GM18868 (cell line): ENCODE results near the gene RFT1.

ENCODE experiments used
- ATAC-seq: cut with Tn5 transposase; IDR thresholded peaks from one replicate; pipeline ENCODE4 v1.9.1; 2021; ENCODE audit warnings: mild to moderate bottlenecking, moderate library complexity; ENCODE audit not compliant: unreplicated experiment

The RFT1 gene

GRCh38 chr3:53130179-53131061 is at the start of gene RFT1:
Gene RFT1, minus strand, starts transcription at chr3:53130435. Its CDS starts 35 bp downstream, at chr3:53130400.
- peak; percentile 79 for ATAC-seq

GRCh38 chr3:53179580-53179979 is 49.3 kb upstream of the RFT1 start:
- ATAC-seq, result no peak

GRCh38 chr3:53178246-53178645 is 48.0 kb upstream of the RFT1 start:
- no peak for ATAC-seq

- no peak for ATAC-seq
Measured at GRCh38 chr3:53175613-53176540, 45.6 kb upstream of the RFT1 start.

DNA sequence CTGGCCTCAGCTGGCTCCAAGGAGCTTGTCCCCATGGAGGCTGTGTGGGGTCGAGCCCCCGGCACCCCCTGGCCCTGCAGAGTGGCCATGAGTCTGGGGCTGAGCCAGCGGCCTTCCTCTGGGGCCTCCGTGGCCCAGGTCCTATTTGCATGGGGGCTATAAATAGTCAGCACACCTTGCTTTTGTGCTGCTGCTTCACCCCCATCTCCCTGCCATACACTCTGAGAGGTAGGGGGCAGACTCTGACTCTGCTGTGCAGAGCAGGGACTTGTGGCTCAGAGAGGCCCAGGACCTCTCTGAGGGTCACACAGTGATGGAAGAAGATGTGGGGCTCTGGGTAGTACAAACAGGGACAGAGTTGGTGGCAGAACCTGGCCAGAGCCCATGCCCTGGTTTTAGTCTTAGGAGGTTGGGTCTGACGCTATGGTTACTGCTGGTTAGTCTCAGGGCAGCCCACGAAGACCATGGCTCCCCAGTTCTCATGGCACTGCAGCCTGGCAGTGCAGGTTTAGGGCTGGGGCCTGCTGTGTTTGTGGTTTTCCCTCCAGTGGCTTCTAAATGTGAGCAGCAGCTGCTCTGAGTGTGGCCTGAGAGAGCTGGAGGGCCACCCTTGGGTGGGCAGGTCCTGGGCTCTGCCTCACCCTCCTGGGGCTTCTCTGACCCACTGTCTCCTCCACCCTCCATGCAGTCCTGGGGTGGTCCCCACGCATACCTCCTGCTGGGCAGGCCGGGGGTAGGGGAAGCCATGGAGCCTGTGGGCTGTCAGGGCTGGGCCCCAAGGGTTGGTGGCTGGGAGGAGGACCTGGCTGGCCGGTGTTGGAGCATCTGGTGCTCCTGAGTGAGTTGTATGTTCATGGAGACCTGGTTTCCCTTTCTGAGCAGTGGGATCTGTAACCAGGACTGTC is 44.4 kb upstream of the RFT1 start:
- peak; percentile 43 for ATAC-seq

DNA sequence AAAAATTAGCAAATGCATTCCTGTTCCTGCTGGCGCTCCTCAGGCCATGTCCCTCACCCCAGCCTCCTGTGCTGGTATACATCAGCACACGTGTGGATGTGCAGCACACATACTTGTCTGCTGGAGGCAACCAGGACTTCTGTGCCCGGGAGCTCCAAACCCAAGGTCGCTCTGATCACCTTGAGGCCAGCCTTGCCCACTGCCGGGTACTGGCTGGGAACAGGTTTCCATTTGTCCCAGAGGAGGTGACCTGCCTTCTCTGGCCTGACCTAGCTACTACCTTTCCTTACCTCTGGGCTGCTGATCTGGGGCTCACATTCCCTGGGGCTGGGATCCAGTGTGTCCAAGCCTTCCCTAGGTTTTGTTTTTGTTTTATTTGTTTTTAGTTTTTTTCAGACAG is 42.9 kb upstream of the RFT1 start:
- no peak for ATAC-seq

- ATAC-seq, result no peak
Measured at GRCh38 chr3:53171827-53172505, 41.7 kb upstream of the RFT1 start.

- ATAC-seq, result no peak
Measured at GRCh38 chr3:53171064-53171418, 40.8 kb upstream of the RFT1 start.

GRCh38 chr3:53170325-53171063 is 40.3 kb upstream of the RFT1 start:
- peak; percentile 49 for ATAC-seq

GRCh38 chr3:53169832-53170324 is 39.6 kb upstream of the RFT1 start:
- ATAC-seq, result no peak

GRCh38 chr3:53169045-53169831 is 39.0 kb upstream of the RFT1 start:
- no peak for ATAC-seq

DNA sequence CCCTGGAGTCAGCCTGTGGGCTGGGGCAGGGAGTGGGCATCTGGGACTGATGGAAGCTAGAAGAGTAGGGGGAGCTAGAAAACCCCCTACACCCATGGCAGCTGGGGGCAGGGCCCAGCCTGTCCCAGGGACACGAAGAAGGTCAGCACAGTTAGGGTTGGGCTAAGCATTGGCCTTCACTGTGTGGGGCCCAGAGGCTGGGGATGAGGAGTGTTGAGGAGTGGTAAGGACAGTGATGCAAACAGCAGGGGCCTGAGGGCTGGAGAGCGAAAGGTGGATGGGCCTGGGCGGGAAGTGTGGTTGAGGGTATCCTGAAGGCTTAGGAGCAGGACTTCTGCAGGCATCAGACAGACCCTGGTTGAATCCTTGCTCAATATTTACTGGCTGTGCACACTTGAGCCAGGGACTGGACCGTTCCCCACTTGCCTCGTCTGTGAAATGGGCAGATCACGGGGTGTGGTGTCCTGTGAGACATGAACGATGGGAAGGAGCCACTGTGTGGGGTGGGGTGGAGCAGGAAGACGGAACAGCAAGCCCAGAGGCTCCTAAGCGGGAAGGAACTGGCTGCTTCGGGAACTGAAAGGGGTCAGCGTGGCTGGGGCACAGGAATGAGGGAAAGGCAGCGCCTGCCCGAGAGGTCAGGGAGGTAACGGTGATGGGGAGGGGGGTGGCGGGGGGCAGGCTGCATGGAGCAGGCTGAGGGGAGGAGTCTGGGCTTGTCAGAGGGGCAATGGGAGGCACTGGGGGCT is 38.1 kb upstream of the RFT1 start:
- ATAC-seq, result no peak

DNA sequence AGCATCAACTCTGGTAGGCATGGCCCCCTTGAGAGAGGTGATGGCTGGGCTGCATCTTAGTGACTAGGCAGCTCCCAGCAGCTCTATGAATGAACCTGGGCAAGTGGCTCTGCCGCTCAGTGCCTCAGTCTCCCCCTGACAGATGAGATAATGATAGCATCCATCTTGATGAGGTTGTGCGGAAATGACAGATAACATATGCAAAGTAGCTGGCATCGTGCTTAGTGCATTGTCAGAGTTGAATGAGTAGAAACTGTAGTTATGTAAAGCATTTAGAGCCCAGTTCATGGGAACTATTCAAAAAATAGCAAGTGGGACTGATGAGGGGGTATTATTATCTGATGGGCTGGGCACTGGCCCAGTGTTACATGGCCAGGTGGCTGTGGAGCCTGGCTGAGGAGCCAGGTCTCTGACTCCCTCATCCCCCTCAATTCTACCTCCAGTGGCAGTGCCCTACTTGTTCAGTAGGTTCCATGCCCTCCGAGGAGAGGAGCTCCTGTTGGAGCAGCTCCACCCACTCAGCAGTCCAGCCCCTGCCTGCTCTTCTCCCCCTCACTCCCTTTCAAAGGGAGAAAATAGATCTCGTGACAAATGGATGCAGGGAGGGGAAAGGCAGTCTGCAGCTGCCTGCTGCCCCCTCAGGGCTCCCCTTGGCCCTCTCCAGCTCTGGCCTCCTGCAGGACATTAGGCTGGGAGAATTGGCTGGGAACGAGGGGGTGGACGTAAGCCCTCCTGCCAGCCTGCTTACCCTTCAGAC is 37.4 kb upstream of the RFT1 start:
- no peak for ATAC-seq

- ATAC-seq, result no peak
Measured at GRCh38 chr3:53166781-53167291, 36.6 kb upstream of the RFT1 start.

DNA sequence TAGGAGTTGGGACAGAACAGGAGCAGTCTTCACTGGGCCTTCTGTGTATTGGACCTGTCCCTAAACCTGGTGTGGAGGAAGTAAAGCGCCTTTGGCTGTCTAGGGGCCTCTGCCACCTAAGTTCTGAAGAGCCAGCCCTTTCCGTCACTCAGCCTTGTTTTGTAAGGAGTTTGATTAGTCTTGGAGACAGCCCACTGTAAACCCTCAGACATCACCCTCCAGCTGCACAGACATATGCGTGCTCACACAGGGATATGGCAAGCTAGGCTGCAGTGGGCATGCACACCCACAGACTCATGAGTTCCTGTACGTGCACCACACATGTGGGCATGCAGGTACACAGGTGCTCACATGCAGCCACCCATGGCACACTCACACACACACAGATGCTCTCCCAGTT is 36.0 kb upstream of the RFT1 start:
- no peak for ATAC-seq

DNA sequence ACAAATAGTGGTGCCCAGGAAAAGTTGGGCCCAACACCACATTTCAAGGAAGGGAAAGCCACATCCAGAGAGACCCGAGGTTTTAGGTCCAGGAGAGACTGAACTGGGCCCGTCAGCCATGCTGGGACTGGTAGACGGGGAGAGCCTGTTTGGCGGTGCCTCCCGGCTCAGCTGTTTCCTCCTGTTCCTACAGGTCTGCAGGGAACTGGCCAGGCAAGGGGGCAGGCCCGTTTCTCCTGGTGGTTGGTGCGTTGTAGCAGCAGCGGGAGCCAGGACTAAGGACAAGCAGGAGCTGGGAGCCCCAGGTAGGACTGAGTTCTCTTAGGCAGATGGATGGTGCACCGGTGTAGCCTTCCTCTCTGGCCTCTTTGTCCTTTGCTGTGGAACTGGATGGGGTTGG is 34.7 kb upstream of the RFT1 start:
- ATAC-seq, result no peak
